HG03066 (cell line): Measurements from ENCODE around the gene KLHL10.
"Not testable (repeated sequence)": the region's sequence is repeated elsewhere in the genome, so short reads cannot be mapped to it uniquely, and the experiment has no call there.

ENCODE experiments used
- ATAC-seq: cut with Tn5 transposase; IDR thresholded peaks from one replicate; pipeline ENCODE4 v1.9.1; 2021; ENCODE audit warnings: low read depth; ENCODE audit not compliant: unreplicated experiment

KLHL10 gene

GRCh38 chr17:41849251-41849990 lies 11.8 kb downstream of the KLHL10 start:
- no peak for ATAC-seq

- not testable (repeated sequence) for ATAC-seq
These were observed 13.8 kb downstream of the KLHL10 start for GRCh38 chr17:41851382-41851781.

- no peak for ATAC-seq
These were observed 22.8 kb downstream of the KLHL10 start for GRCh38 chr17:41860254-41860931.

GRCh38 chr17:41863074-41863848 lies 25.6 kb downstream of the KLHL10 start:
- no peak for ATAC-seq

- ATAC-seq = peak; percentile 26
These were observed 26.8 kb downstream of the KLHL10 start for GRCh38 chr17:41864498-41864835.

- ATAC-seq = peak; percentile 76
These were observed 27.4 kb downstream of the KLHL10 start, which contains the start of gene KLHL11 for GRCh38 chr17:41864836-41865595. KLHL11 (minus strand) TSS chr17:41865423; CDS start chr17:41865370, 53 bp downstream.

DNA sequence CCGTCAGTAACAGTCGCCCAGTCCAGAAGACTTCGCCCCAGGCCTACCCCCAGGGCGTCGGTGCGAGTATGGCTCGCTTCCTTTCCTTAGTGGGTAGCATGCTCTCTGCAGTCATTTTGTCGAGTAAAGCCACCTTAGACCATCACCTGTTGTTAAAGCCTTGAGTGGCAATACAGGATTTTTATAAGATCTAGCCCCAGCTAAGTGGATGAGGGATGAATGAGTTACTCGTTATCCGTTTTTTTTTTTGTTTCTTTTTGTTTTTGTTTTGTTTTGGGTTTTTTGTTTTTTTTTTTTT lies 27.9 kb downstream of the KLHL10 start:
- no peak for ATAC-seq

DNA sequence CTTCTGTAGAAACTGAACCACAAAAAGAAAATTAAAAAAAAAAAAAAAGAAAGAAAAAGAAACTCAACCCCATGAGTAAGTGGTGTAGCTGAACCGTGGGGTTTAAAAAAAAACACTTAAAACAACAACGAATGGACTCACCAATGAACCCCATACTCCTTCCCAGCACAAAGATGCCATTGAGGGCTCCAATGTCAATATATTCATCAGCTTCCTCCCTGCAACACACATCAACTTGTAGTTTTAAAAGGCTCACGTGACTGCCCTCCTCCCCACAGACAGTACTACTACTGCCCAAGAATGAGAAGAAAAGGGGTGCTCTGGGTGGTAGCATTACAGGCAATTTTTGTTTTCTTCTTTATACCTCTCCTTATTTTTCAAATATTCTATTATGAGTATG lies 30.9 kb downstream of the KLHL10 start:
- ATAC-seq = no peak

GRCh38 chr17:41869426-41869825 lies 31.8 kb downstream of the KLHL10 start:
- ATAC-seq = no peak

DNA sequence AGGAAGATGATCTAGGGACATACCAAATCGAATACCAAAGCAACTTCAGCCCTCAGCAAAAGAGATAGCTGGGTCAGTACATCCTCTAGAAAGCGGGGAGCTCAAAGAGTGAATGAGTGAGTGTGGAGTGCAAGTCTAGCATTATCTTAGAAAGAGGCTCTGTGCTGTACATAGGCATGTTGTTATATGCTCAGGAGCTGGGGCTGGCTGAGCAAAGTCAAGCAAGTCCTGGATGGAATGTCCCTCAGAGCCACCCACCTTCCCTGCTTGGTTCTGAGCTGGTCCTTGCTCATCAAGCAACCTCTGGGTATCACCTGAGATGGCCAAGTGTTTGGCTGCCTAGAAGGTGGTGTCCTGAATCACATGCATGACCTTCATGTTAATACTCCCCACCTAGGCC lies 32.5 kb downstream of the KLHL10 start:
- no peak for ATAC-seq

DNA sequence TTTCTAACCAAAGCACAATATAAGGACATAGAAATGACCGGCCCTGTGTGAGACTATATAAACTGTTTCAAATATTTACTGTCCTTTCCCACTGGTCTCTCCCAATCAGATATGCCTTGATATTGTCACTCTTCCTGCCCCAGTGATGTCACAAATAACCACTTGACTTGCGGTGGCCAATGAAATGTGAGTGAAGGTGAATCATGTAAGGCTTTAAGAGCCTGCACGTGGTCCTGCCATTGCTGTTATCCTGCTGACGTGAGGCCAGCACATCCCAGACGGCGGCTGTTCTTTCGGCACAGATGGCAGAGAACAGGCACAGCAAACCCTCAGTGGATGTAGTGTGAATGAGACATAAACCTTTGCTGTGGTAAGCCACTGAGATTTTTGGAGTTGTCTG lies 33.0 kb downstream of the KLHL10 start:
- no peak for ATAC-seq

GRCh38 chr17:41871789-41872188 lies 34.2 kb downstream of the KLHL10 start:
- no peak for ATAC-seq

DNA sequence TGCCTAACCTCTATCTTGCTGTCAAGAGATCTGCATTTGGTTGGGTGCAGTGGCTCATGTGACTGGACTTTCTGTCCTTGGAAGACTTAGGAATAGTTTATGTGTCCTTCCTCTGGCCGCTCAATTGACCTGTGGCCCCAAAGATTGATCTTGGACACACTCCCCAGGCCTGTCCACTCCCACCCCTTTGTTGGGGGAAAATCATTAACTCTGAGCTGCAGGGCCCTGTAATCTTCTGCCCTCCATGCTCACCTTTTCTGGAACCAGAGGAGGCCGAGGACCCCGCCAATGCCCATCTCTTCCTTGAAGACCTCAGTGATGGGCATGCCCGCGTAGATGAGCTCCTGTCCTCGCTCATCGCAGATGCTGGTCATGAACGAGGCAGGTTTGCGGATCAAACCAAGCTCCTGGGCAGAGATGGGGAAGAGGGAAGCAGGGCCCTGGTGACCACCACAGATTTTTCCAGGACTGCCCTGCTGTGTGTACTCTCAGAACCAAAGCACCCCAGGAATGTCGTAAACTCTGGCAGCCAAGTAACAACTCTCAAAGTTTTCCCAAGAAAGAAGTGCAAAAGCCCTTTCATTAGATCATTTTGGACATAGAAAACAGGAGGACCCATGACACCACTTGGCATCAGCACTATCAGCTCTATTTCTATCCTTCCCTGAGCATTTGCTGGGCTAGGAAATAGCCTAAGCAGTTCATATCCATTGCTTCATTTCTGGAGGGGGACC lies 36.1 kb downstream of the KLHL10 start:
- no peak for ATAC-seq

DNA sequence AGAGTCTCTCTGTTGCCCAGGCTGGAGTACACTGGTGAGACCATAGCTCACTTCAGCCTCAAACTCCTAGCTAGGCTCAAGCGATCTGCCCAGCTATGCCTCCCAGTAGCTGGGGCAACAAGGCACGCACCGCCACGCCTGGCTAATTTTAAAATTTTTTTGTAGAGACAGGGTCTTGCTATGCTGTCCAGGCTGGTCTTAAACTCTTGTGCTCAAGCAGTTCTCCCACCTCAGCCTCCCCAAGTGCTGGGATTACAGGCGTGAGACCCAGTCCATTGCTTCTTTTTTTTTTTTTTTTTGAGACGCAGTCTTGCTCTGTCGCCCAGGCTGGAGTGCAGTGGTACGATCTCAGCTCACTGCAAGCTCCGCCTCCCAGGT lies 36.7 kb downstream of the KLHL10 start:
- not testable (repeated sequence) for ATAC-seq

DNA sequence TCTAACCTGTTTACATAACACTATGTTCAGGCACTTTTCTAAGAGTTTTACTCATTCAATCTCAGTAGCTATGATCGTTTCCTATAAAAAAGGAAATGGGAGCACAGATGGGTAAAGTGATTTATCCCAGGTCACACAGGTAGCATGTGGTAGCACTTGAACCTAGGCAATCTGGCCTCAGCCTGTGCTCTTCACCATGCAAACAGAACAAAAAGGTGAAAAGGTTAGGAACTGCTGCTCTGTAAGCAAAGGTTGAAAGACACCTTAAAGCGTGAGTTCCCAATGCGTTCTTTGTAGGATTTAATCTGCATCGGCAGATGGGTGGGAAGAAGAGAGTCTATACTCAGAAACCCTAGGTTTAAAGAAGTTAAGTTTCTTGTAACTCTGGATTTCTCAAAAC lies 42.5 kb downstream of the KLHL10 start:
- ATAC-seq = no peak

GRCh38 chr17:41882756-41883155 lies 45.1 kb downstream of the KLHL10 start:
- ATAC-seq = no peak

- ATAC-seq = no peak
These were observed 48.1 kb downstream of the KLHL10 start for GRCh38 chr17:41885733-41886132.

GRCh38 chr17:41888332-41888965 lies 50.8 kb downstream of the KLHL10 start:
- ATAC-seq = no peak

GRCh38 chr17:41891135-41892020 lies 53.8 kb downstream of the KLHL10 start:
- no peak for ATAC-seq
